Erythroblast (primary cell): ENCODE results near the gene SCART1.
"Not testable (repeated sequence)": the region's sequence is repeated elsewhere in the genome, so short reads cannot be mapped to it uniquely, and the experiment has no call there.

Experiments used
- DNase-seq, 2 experiments: peaks; one replicate each; lab custom pipeline; 2025; lab: John Stamatoyannopoulos, UW
- GATA1 ChIP-seq: IDR thresholded peaks from 2 replicates; pipeline ENCODE4 v1.6.1; 2011; ENCODE audit warnings: low read depth, mild to moderate bottlenecking, control low read depth, low read length, moderate library complexity
- POLR2A ChIP-seq: IDR thresholded peaks from 2 replicates; pipeline ENCODE4 v1.6.1; 2011; ENCODE audit warnings: mild to moderate bottlenecking, low read length

Gene SCART1

GRCh38 chr10:133422223-133422806 is 31.4 kb upstream of the SCART1 start:
- TF ChIP-seq POLR2A (no peak), GATA1 (no peak)
- DNase-seq = no peak

GRCh38 chr10:133422807-133423771 is 30.7 kb upstream of the SCART1 start:
- DNase-seq = no peak
- TF ChIP-seq GATA1 = no peak
- no peak for TF ChIP-seq POLR2A

- not testable (repeated sequence) for DNase-seq
Measured at GRCh38 chr10:133424102-133424501, 29.6 kb upstream of the SCART1 start.

GRCh38 chr10:133424601-133425000 is 29.1 kb upstream of the SCART1 start, which contains the start of gene SPRN:
Gene SPRN, minus strand, starts transcription at chr10:133424625. Its CDS starts 944 bp downstream, at chr10:133423681.
- DNase-seq = not testable (repeated sequence)

- not testable (repeated sequence) for DNase-seq
Measured at GRCh38 chr10:133429571-133429970, 24.2 kb upstream of the SCART1 start.

- not testable (repeated sequence) for DNase-seq
Measured at GRCh38 chr10:133431888-133432613, 21.7 kb upstream of the SCART1 start.

- DNase-seq = not testable (repeated sequence)
Measured at GRCh38 chr10:133432789-133433188, 21.0 kb upstream of the SCART1 start.

- TF ChIP-seq POLR2A (no peak), GATA1 (no peak)
- peak; percentile 44 to 53 for DNase-seq
Measured at GRCh38 chr10:133438711-133439273, 15.0 kb upstream of the SCART1 start.

GRCh38 chr10:133439517-133440461 is 14.0 kb upstream of the SCART1 start:
- TF ChIP-seq GATA1 (no peak), POLR2A (no peak)
- no peak for DNase-seq

GRCh38 chr10:133440633-133441285 is 13.0 kb upstream of the SCART1 start:
- no peak for DNase-seq

GRCh38 chr10:133441356-133441755 is 12.4 kb upstream of the SCART1 start:
- DNase-seq = not testable (repeated sequence)

More at GRCh38 chr10:133440633-133441285, 13.0 kb upstream of the SCART1 start:
- TF ChIP-seq POLR2A (no peak), GATA1 (no peak)

- no peak for DNase-seq
- TF ChIP-seq GATA1 (no peak), POLR2A (no peak)
Measured at GRCh38 chr10:133441780-133442179, 12.0 kb upstream of the SCART1 start.
